ENCODE results near the gene RAB40B. TPM values are rescaled to one million over a fixed set of nuclear protein-coding genes. Genes with fewer than 3 reads are reported as not detected.

The RAB40B gene
- total and polyA plus RNA-seq, 8 donors: 6.8 to 25.7 (median 19.5) TPM

DNA sequence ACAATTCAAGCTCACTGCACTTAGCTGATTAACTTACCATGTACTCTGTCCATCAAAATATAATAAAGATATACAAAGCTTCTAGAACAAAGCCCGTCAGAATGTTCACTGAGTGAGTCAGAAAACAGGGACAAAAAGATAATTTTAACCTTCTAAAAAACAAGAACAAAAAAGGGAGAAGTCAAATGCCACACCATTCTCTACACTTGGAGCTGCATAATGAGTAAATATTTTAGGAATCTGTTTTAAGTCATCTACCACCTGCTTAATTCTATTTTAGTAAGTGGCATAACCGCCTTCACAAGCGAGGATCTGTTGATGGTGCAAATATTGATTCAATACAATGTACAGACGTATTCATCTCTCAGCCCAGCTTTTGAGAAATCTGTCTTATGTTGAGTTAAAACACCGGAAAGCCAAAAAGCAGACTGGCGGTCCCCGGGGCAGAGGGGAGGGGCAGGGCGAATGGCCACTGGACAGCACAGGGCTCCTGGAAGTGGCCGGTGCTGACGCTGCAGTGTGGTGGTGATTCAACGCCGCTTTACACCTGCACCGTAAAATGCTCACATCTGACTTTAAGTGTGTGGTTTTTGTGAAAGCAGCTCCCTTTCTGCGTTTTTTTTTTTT lies 20.1 kb downstream of the RAB40B start:
- Histone ChIP-seq H3K4me1 (no peaks in the 10 kb centered on the region), H3K27ac (no peak overlapping the region), H3K36me3 (no peaks in the 10 kb centered on the region), H3K4me3 (no peak overlapping the region), H3K27me3 (no peaks in the 10 kb centered on the region), H3K9me3 (peaks cover 0 to 13% of the 10 kb centered on the region in 2 donors)
- DNase-seq (peak in 1 of 4 donors; percentile 68), ATAC-seq (peak; percentile 78)
- TF ChIP-seq, protein P1, sequence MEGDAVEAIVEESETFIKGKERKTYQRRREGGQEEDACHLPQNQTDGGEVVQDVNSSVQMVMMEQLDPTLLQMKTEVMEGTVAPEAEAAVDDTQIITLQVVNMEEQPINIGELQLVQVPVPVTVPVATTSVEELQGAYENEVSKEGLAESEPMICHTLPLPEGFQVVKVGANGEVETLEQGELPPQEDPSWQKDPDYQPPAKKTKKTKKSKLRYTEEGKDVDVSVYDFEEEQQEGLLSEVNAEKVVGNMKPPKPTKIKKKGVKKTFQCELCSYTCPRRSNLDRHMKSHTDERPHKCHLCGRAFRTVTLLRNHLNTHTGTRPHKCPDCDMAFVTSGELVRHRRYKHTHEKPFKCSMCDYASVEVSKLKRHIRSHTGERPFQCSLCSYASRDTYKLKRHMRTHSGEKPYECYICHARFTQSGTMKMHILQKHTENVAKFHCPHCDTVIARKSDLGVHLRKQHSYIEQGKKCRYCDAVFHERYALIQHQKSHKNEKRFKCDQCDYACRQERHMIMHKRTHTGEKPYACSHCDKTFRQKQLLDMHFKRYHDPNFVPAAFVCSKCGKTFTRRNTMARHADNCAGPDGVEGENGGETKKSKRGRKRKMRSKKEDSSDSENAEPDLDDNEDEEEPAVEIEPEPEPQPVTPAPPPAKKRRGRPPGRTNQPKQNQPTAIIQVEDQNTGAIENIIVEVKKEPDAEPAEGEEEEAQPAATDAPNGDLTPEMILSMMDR (IDR thresholded peaks at IDR 0.05): no peak
- intact Hi-C loops (cut with DNase I): no loop called here

DNA sequence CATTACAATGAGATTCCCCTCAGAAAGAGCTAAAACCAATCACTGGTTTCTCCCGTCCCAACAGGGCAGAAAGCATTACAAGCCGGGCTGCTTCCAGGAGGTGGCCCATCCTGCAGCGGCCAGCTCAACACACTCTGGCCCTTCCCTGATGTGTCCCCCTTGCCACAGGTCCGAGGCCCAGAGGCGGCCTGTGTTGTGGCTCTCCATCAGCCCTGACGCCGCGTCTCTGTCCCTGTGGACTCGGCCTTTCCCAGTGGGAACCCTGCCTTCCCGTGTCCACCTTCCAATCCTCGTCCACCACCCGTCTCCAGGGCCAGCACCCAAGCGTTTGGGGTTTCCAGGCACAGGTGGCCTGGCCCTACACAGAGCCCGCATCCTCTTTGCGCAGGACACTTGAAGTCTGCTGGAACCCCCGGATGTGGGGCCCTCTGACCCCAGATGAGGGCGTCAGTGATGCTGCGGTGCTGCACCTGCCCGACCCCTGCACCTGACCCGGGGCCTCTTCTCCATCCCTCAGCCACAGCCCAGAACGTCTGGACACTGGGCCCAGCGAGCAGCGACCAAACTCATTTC lies 21.1 kb downstream of the RAB40B start:
- Histone ChIP-seq H3K27me3 (no peaks in the 10 kb centered on the region), H3K4me1 (no peaks in the 10 kb centered on the region), H3K27ac (no peak overlapping the region), H3K36me3 (no peaks in the 10 kb centered on the region), H3K9me3 (peaks cover 0 to 13% of the 10 kb centered on the region in 2 donors), H3K4me3 (no peak overlapping the region)
- intact Hi-C loops (cut with DNase I): no loop called here
- peak in 1 of 4 donors; percentile 55 for DNase-seq
- ATAC-seq: no peak
- TF ChIP-seq, protein P1 (IDR thresholded peaks at IDR 0.05): no peak

DNA sequence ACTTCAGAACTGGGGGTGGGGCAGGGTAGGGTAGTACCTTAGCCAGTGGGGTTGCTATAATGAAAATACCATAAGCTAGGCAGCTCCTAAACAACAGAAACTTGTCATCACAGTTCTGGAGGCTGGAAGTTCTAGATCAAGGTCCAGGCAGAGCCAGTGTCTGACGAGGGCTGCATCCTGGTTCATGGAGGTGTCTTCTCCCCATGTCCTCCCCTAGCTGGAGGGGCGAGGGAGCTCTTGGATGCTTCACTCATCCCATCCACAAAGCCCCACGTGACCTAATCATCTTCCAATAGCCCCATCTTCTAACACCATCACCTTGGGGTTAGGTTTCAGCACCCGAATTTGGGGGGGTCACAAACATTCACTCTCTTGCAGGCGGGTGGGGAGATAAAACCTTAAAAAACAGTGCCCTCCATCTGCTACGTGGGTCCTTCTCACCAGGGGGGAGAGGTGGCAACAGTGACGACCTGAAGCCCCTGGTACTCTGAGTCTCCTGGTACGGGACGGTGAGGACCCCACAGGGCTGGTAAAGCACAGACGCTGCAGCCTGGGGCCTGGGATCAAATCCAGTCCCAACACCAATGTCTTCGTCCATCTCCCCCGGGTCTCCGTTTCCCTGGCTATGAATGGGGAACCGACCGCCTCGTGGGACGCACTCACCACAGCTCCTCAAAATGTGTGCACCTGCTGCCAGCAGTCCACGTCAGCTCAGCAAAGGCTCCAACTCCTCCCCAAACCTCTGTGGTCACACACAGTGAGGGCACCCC lies 22.8 kb downstream of the RAB40B start:
- ATAC-seq (no peak), DNase-seq (no peak)
- H3K27me3 ChIP-seq: no peaks in the 10 kb centered on the region
- no peaks in the 10 kb centered on the region for H3K4me1 ChIP-seq
- TF ChIP-seq, protein P1 (IDR thresholded peaks at IDR 0.05): no peak
- peaks cover 0 to under 1% of the 10 kb centered on the region in 2 donors for H3K9me3 ChIP-seq
- intact Hi-C loops (cut with DNase I): no loop called here
- no peak overlapping the region for H3K4me3 ChIP-seq
- no peaks in the 10 kb centered on the region for H3K36me3 ChIP-seq
- H3K27ac ChIP-seq: no peak overlapping the region

DNA sequence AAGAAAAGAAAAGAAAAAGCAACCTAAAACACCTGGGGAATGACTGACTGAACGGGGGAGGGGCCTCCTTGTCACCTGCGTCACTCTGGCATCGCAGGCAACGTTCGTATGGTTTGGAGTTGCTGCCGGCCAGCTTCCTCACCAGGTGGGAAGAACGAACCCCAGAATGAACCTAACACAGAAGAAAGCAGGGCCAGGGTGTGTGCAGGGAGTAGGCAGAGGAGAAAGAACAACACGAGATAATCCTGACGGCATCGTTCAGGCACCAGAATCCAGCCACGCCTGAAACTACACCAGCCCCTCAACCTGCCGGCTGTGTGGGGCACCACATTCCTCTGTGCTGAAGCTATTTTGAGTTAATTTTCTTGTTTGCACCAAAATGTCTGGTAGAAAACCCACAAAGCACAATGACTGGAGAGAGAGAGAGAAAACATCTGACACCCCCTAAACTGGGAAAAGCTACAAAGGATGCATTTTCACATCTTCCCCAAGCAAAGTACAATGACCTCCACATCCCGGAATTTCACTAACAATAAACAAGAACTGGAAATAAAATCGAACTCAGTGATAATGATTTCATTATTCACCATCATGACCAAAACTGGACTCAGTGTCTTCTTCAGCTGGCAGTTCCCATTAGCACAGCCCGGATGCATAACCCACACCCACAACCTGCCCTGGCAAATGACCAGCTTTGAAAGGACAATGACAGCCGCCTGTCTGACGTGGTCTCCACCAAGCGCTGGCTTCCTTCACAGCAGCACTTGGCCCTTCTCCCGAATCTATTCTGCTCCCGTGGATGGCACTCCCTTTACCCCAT lies 23.6 kb downstream of the RAB40B start:
- H3K36me3 ChIP-seq: no peaks in the 10 kb centered on the region
- intact Hi-C loops (cut with DNase I): no loop called here
- no peaks in the 10 kb centered on the region for H3K4me1 ChIP-seq
- H3K4me3 ChIP-seq: no peak overlapping the region
- no peaks in the 10 kb centered on the region for H3K9me3 ChIP-seq
- no peak for ATAC-seq
- DNase-seq: no peak
- TF ChIP-seq, protein P1 (IDR thresholded peaks at IDR 0.05): no peak
- H3K27ac ChIP-seq: no peak overlapping the region
- no peaks in the 10 kb centered on the region for H3K27me3 ChIP-seq
